Right cardiac atrium (tissue), 5 donors: ENCODE measurements around the gene MZT2B. TPM values are rescaled to one million over a fixed set of nuclear protein-coding genes. Genes with fewer than 3 reads are reported as not detected.
"Not testable (repeated sequence)": the region's sequence is repeated elsewhere in the genome, so short reads cannot be mapped to it uniquely, and the experiment has no call there.

Experiments used
- ATAC-seq, 2 donors: fragments of 200-7000 bp; cut with Tn5 transposase; one replicate each; pipeline versions ENCODE4 v1.8.0 to v1.9.1; 2020; ENCODE audit warnings: moderate library complexity in 2 of 2, mild to moderate bottlenecking in 1 of 2
- DNase-seq, 3 donors: peaks; one replicate each; pipeline ENCODE4 v3.0.0-alpha.2; 2020
- H3K27ac ChIP-seq: one replicate; pipeline ENCODE4 v1.5.1; 2013; ENCODE audit warnings: mild to moderate bottlenecking, low read length, control low read depth, moderate library complexity
- H3K27me3 ChIP-seq: one replicate; pipeline ENCODE4 v1.6.1; 2013; ENCODE audit not compliant: control insufficient read depth, insufficient read depth
- H3K4me1 ChIP-seq: one replicate; pipeline ENCODE4 v1.6.1; 2013; ENCODE audit warnings: low read length; ENCODE audit not compliant: control insufficient read depth, insufficient read depth
- H3K4me3 ChIP-seq: one replicate; pipeline ENCODE4 v1.5.1; 2013; ENCODE audit warnings: low read length, control low read depth
- H3K9me3 ChIP-seq: one replicate; pipeline ENCODE4 v1.6.1; 2013; ENCODE audit warnings: low read length; ENCODE audit not compliant: control insufficient read depth
- WGBS: extraction: QIAGEN DNeasy Blood & Tissue Kit; methylation state at CpG from one replicate; pipeline ENCODE4 v1.1.7; 2013; 5-methylcytosine and 5-hydroxymethylcytosine counted together
- intact Hi-C, 4 donors: fragments of 100-400 bp; cut with DNase I; formaldehyde crosslinking; loops; one replicate each; pipeline versions ENCODE4 v1.11.0 to v1.14.0; 2022 to 2023
- polyA plus RNA-seq: library from polyadenylated mRNA; stranded (reverse); fragments of 200-250 nt; gene quantifications from one replicate; pipeline ENCODE4 v1.2.3, GENCODE V29; 2013
- total RNA-seq, 4 donors: library from RNA; stranded (reverse); fragmentation: NEBNext Ultra II Directional; extraction: Animal tissue kit (Norgen Biotek cat#: 25700); gene quantifications; one replicate each; pipeline ENCODE4 v1.2.1, GENCODE V29; 2021
- donor health status: healthy with polysubstance abuse.
- donor health status: DM: no; HTN: yes; CAD: no.
- donor health status: DM: no; HTN: no; CAD: no.
- donor health status: DM: no; HTN: yes; CAD: no; lungs with severe emphysema.
- donor health status: DM: yes; HTN: yes; CAD: no.

MZT2B gene
- total and polyA plus RNA-seq, 5 donors, result 222 to 339 (median 282) TPM

- H3K27me3 ChIP-seq, intact Hi-C loops, H3K4me1 ChIP-seq, DNase-seq, H3K4me3 ChIP-seq, H3K9me3 ChIP-seq, ATAC-seq, H3K27ac ChIP-seq: not testable (repeated sequence)
- WGBS, result 74% methylated on average over 3 of the region's 3 CpGs
Measured at GRCh38 chr2:130192451-130192850, 10.4 kb downstream of the MZT2B start.

- H3K4me3 ChIP-seq, H3K9me3 ChIP-seq, H3K27me3 ChIP-seq, ATAC-seq, H3K27ac ChIP-seq, H3K4me1 ChIP-seq, intact Hi-C loops, DNase-seq: not testable (repeated sequence)
- WGBS, result 88% methylated on average over 21 of the region's 22 CpGs
Measured at GRCh38 chr2:130193824-130194223, 11.8 kb downstream of the MZT2B start.

DNA sequence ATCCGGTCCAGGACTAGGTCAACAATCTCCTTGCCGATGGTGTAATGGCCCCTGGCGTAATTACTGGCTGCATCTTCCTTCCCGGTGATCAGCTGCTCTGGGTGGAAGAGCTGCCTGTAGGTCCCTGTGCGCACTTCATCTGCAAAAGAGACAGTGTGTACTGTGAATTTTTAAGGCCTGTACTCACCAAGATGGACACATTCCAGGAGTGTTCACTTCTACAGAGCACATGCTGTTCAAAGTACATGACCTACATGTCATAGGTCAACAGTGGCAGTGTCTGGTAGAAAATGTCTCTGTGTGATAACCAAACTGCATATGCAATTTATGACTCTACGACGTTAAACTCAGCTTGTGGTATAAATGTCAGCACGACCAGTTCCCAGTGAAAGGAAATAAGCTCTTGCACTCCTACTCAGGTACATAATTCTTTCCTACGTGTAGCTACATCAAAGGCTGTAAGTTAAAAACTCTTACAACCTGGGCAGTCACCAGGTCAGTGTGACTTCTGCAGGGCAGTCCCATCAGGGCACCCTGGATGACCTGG, 13.1 kb downstream of the MZT2B start:
- peak; percentile 67 to 82 for ATAC-seq
- 66% methylated on average over 9 of the region's 9 CpGs for WGBS

GRCh38 chr2:130196052-130196451, 14.0 kb downstream of the MZT2B start:
- H3K4me1 ChIP-seq, intact Hi-C loops, H3K9me3 ChIP-seq, H3K27ac ChIP-seq, H3K4me3 ChIP-seq, DNase-seq, H3K27me3 ChIP-seq: not testable (repeated sequence)
- peak; percentile 87 to 89 for ATAC-seq
- 53% methylated on average over 11 of the region's 13 CpGs for WGBS

More for the DNA sequence above, 13.1 kb downstream of the MZT2B start:
- H3K27ac ChIP-seq, result peak overlapping the region; percentile 45
- intact Hi-C loops, H3K4me3 ChIP-seq, H3K27me3 ChIP-seq, H3K4me1 ChIP-seq, DNase-seq, H3K9me3 ChIP-seq: not testable (repeated sequence)

GRCh38 chr2:130198343-130198742, 16.3 kb downstream of the MZT2B start, which contains the start of gene TUBA3E:
TUBA3E (minus strand) TSS chr2:130198439; CDS start chr2:130198360, 79 bp downstream.
- DNase-seq (no peak), ATAC-seq (no peak)
- H3K27me3 ChIP-seq, result no peaks in the 10 kb centered on the region
- 97% methylated on average over 26 of the region's 26 CpGs for WGBS
- intact Hi-C loops, result no loop called here
- no peak within 1 kb of the TSS for H3K27ac ChIP-seq
- H3K9me3 ChIP-seq, result no peaks in the 10 kb centered on the region
- no peak within 1 kb of the TSS for H3K4me3 ChIP-seq
- no peaks in the 10 kb centered on the region for H3K4me1 ChIP-seq

DNA sequence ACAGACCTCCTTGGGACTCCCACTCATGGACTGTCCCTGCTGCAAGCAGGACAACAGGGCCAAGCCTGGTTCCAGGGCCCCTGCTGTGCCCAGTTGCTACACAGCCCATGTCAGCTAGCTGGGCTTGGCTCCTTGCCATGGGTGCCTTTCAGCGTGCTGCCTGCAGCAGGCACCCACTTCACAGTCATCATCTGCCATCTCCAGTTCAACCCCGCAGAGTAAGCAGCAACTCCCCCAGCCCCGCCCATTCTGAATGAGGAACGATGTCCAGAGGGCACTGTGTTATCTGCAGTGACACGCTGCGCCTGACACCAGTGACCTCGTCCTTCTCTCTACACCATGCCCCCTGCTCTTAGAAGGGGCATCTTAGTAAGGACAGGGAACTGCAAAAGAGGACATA, 20.5 kb downstream of the MZT2B start:
- WGBS, result 24% methylated on average over 5 of the region's 7 CpGs
- peak in 2 of 3 donors; percentile 71 to 74 for DNase-seq
- H3K27me3 ChIP-seq, H3K27ac ChIP-seq, H3K9me3 ChIP-seq, intact Hi-C loops, H3K4me1 ChIP-seq, H3K4me3 ChIP-seq: not testable (repeated sequence)
- peak; percentile 76 to 77 for ATAC-seq

- ATAC-seq, result peak in 1 of 2 donors; percentile 61
- DNase-seq, H3K27me3 ChIP-seq, H3K27ac ChIP-seq, H3K4me3 ChIP-seq, H3K4me1 ChIP-seq, intact Hi-C loops, H3K9me3 ChIP-seq: not testable (repeated sequence)
- WGBS, result 62% methylated on average over 3 of the region's 3 CpGs
Measured at GRCh38 chr2:130203150-130203549, 21.1 kb downstream of the MZT2B start.

DNA sequence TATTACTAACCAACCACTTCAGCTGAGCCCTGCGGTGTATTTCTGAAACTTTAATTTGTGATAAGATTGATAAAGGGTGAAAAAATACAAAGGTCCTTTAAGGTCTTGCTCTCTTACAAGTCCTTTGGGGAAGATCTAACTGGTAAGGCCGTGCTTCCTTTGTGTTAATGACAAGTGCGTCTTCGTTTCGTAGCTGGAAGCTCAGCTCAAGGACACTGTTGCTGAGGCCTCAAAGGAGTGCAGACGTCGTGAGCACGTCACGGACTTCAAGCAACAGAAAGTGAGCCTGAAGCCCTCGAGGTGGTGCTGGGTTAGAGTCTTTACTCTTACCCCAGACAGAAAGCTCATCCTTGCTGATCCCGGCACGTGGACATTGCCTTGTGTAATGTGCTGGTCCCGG, 25.0 kb downstream of the MZT2B start:
- 79% methylated on average over 13 of the region's 13 CpGs for WGBS
- H3K4me3 ChIP-seq, H3K4me1 ChIP-seq, DNase-seq, intact Hi-C loops, ATAC-seq, H3K27me3 ChIP-seq, H3K9me3 ChIP-seq, H3K27ac ChIP-seq: not testable (repeated sequence)

DNA sequence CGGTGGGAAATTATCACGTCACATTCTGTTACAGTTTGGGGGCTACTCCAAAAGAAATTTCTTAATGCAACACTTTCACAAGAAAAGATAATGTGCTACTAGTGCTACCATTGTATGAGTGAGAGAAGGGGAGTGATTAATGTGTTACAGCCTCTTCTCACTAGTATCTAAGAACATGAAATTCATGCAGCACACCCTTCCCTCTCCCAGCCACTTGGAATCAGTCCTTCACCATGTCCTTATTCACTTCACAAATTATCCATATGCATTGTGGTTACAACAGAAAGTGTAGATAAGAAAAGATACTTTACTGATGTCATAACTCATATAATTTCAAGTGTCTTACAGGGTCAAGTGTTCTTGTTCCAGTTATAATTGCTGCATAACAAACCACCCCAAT, 37.1 kb downstream of the MZT2B start:
- DNase-seq, H3K27ac ChIP-seq, ATAC-seq, H3K9me3 ChIP-seq, intact Hi-C loops, H3K4me3 ChIP-seq, H3K27me3 ChIP-seq, H3K4me1 ChIP-seq: not testable (repeated sequence)
- 70% methylated on average over 2 of the region's 2 CpGs for WGBS

- ATAC-seq, H3K4me1 ChIP-seq, H3K9me3 ChIP-seq, H3K27ac ChIP-seq, H3K27me3 ChIP-seq, H3K4me3 ChIP-seq, intact Hi-C loops, DNase-seq: not testable (repeated sequence)
- 83% methylated on average over 1 of the region's 1 CpG for WGBS
Measured at GRCh38 chr2:130220505-130220904, 38.4 kb downstream of the MZT2B start.

DNA sequence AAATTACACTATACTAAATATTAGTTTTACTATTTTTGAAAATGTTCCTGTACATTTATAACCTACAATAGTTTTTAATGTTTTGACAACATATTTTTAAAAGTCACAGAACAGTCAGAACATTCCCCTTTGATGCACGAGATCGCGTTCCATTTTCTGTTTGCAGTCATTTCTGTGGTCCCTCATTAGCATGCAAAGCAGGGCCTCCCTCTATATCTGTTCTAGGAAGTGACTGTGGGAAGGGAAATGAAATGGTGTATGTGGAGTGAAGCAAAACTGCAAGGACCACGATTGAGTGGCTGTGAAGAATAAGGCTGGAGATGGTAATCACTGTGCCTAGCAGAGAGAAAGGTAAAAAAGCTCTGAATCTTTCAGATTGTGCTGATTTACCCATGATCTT, 40.5 kb downstream of the MZT2B start:
- DNase-seq, H3K4me3 ChIP-seq, H3K4me1 ChIP-seq, H3K27me3 ChIP-seq, H3K27ac ChIP-seq, intact Hi-C loops, ATAC-seq, H3K9me3 ChIP-seq: not testable (repeated sequence)
- 51% methylated on average over 4 of the region's 4 CpGs for WGBS

- H3K4me1 ChIP-seq, H3K27ac ChIP-seq, H3K9me3 ChIP-seq, ATAC-seq, H3K4me3 ChIP-seq, intact Hi-C loops, H3K27me3 ChIP-seq: not testable (repeated sequence)
- peak in 1 of 3 donors; percentile 49 for DNase-seq
- WGBS, result 91% methylated on average over 21 of the region's 21 CpGs
Measured at GRCh38 chr2:130228005-130228404, 45.9 kb downstream of the MZT2B start.
